ENCODE results near the gene CAMK1D. TPM values are rescaled to one million over a fixed set of nuclear protein-coding genes. Genes with fewer than 3 reads are reported as not detected.

The CAMK1D gene
- polyA plus RNA-seq, 1 of the 3 experiments (the other 2 are of a cell fraction), result 4.1 TPM

GRCh38 chr10:12740813-12741212 lies 391.5 kb downstream of the CAMK1D start:
- no peak for DNase-seq
- WGBS (ENCODE audit: low lambda C conversion rate), result 63% methylated on average over 3 of the region's 3 CpGs
- no peaks in the 10 kb centered on the region for H3K9me2 ChIP-seq
- peaks cover 0 to 3% of the 10 kb centered on the region in 2 experiments; a peak in 1 of 4 replicates for H3K4me1 ChIP-seq (ENCODE audit: control insufficient read depth in 1 of 2, insufficient read depth in 2 of 2, low read depth in 1 of 2, low read length in 1 of 2)
- no peak overlapping the region for H3K9ac ChIP-seq
- TF ChIP-seq MEF2A (IDR thresholded peaks at IDR 0.05; ENCODE audit: borderline replicate concordance, low read depth) (no peak), SMC3 (IDR thresholded peaks at IDR 0.05; ENCODE audit: low read depth, low read length) (no peak), CHD2 (IDR thresholded peaks at IDR 0.05; ENCODE audit: low read length, partially characterized antibody) (no peak), JUND (IDR thresholded peaks at IDR 0.05) (no peak)
- no peaks in the 10 kb centered on the region for H3F3A ChIP-seq (replicated peaks; ENCODE audit: insufficient read depth)
- no peaks in the 10 kb centered on the region for H4K20me1 ChIP-seq (ENCODE audit: insufficient read depth)
- H2AFZ ChIP-seq (ENCODE audit: low read depth), result no peak overlapping the region
- no peaks in the 10 kb centered on the region for H3K79me2 ChIP-seq (ENCODE audit: insufficient read depth)
- H3K4me3 ChIP-seq (ENCODE audit: low read depth in 2 of 2, low read length in 1 of 2), result no peak overlapping the region
- no peaks in the 10 kb centered on the region for H3K36me3 ChIP-seq (replicated peaks in 1 of 2; ENCODE audit: control insufficient read depth in 1 of 2, insufficient read depth in 2 of 2, low read length in 1 of 2)
- H3K4me2 ChIP-seq, result no peak overlapping the region
- CTCF ChIA-PET, result interaction anchor here (0.8 to 1.8 kb wide), 2 partner anchors 30 to 334 kb away, joined by 3 to 5 read pairs; no protein-coding TSS in a partner anchor
- no peaks in the 10 kb centered on the region for H3K9me3 ChIP-seq
- POLR2A ChIA-PET, result no interaction called here
- no peak overlapping the region for H3K27ac ChIP-seq (ENCODE audit: low read depth in 2 of 2, low read length in 1 of 2)
- no peaks in the 10 kb centered on the region for H3K27me3 ChIP-seq (ENCODE audit: insufficient read depth)

DNA sequence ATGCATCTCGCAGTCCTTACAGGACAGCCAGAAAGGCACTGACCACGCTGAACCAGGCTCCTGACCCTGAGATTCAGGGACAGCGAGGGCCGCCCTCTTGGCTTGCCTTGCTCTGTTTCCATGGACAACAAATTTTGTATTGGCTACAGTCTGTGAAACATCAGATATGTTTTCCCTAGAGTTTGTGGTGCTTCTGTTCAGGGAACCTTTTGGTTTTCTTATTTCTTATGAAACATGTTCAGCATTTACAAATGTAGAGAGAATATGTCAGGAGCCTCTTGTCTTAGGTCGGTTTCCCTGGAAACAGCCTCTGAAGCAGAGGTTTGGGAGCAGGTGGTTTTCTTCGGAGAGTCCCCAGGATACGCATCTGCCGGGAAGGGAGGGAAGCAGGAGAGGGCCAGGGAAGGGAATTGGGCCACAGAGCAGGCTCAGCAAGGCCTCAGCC lies 392.0 kb downstream of the CAMK1D start:
- no peak overlapping the region for H3K4me2 ChIP-seq
- H3K27ac ChIP-seq (ENCODE audit: low read depth in 2 of 2, low read length in 1 of 2), result no peak overlapping the region
- no peaks in the 10 kb centered on the region for H3K79me2 ChIP-seq (ENCODE audit: insufficient read depth)
- WGBS (ENCODE audit: low lambda C conversion rate), result 83% methylated on average over 8 of the region's 8 CpGs
- H3K4me1 ChIP-seq (ENCODE audit: control insufficient read depth in 1 of 2, insufficient read depth in 2 of 2, low read depth in 1 of 2, low read length in 1 of 2), result no peaks in the 10 kb centered on the region
- no peaks in the 10 kb centered on the region for H3K9me2 ChIP-seq
- no peak for DNase-seq
- no peaks in the 10 kb centered on the region for H4K20me1 ChIP-seq (ENCODE audit: insufficient read depth)
- POLR2A ChIA-PET, result no interaction called here
- no peaks in the 10 kb centered on the region for H3F3A ChIP-seq (replicated peaks; ENCODE audit: insufficient read depth)
- CTCF ChIA-PET, result interaction anchor here (1.1 to 1.9 kb wide), 2 partner anchors 334 to 358 kb away, joined by 4 read pairs; partner anchors contain the start of gene OPTN
- H3K4me3 ChIP-seq (ENCODE audit: low read depth in 2 of 2, low read length in 1 of 2), result no peak overlapping the region
- no peak overlapping the region for H3K9ac ChIP-seq
- H3K36me3 ChIP-seq (replicated peaks in 1 of 2; ENCODE audit: control insufficient read depth in 1 of 2, insufficient read depth in 2 of 2, low read length in 1 of 2), result no peaks in the 10 kb centered on the region
- H3K9me3 ChIP-seq, result no peaks in the 10 kb centered on the region
- H2AFZ ChIP-seq (ENCODE audit: low read depth), result no peak overlapping the region
- no peak for TF ChIP-seq MXI1 (IDR thresholded peaks at IDR 0.05; ENCODE audit: low read depth, low read length)
- TF ChIP-seq GABPA (IDR thresholded peaks at IDR 0.05; ENCODE audit: low read depth), result no peak
- no peak for TF ChIP-seq YY1 (IDR thresholded peaks at IDR 0.05; ENCODE audit: low read depth)
- TF ChIP-seq RXRA (IDR thresholded peaks at IDR 0.05; ENCODE audit: borderline replicate concordance, low read depth), result no peak
- TF ChIP-seq SIN3A (IDR thresholded peaks at IDR 0.05; ENCODE audit: borderline replicate concordance, low read depth, low read length), result no peak
- no peak for TF ChIP-seq FOXJ3 (CRISPR knock-in tag; IDR thresholded peaks at IDR 0.05)
- no peak for TF ChIP-seq EP300 (IDR thresholded peaks at IDR 0.05; ENCODE audit: borderline replicate concordance in 1 of 2, low read depth in 1 of 2, low read length in 1 of 2)
- TF ChIP-seq SMC3 (IDR thresholded peaks at IDR 0.05; ENCODE audit: low read depth, low read length), result no peak
- no peak for TF ChIP-seq MEF2A (IDR thresholded peaks at IDR 0.05; ENCODE audit: borderline replicate concordance, low read depth)
- TF ChIP-seq RFX5 (IDR thresholded peaks at IDR 0.05; ENCODE audit: low read length), result no peak
- TF ChIP-seq FOSL2 (IDR thresholded peaks at IDR 0.05; ENCODE audit: borderline replicate concordance, low read depth), result no peak
- no peak for TF ChIP-seq ZBTB33 (IDR thresholded peaks at IDR 0.05; ENCODE audit: borderline replicate concordance, low read depth)
- no peak for TF ChIP-seq ELF1 (IDR thresholded peaks at IDR 0.05)
- no peak for TF ChIP-seq FOXM1 (IDR thresholded peaks at IDR 0.05; ENCODE audit: low read depth)
- TF ChIP-seq, protein P1, sequence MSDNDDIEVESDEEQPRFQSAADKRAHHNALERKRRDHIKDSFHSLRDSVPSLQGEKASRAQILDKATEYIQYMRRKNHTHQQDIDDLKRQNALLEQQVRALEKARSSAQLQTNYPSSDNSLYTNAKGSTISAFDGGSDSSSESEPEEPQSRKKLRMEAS (IDR thresholded peaks at IDR 0.05; ENCODE audit: low read depth), result no peak
- TF ChIP-seq REST (IDR thresholded peaks at IDR 0.05; ENCODE audit: low read depth, low read length), result no peak
- TF ChIP-seq TAF1 (IDR thresholded peaks at IDR 0.05; ENCODE audit: borderline replicate concordance, low read depth, low read length), result no peak
- TF ChIP-seq, protein P2, sequence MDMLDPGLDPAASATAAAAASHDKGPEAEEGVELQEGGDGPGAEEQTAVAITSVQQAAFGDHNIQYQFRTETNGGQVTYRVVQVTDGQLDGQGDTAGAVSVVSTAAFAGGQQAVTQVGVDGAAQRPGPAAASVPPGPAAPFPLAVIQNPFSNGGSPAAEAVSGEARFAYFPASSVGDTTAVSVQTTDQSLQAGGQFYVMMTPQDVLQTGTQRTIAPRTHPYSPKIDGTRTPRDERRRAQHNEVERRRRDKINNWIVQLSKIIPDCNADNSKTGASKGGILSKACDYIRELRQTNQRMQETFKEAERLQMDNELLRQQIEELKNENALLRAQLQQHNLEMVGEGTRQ (IDR thresholded peaks at IDR 0.05; ENCODE audit: borderline replicate concordance, low read depth, low read length), result no peak
- TF ChIP-seq POLR2AphosphoS5 (IDR thresholded peaks at IDR 0.05; ENCODE audit: low read depth, low read length), result no peak
- H3K27me3 ChIP-seq (ENCODE audit: insufficient read depth), result no peaks in the 10 kb centered on the region

Data from SK-N-SH (cell line).